NCI-H1417 (cell line): ENCODE data around the gene IREB2.

Experiments
- DNase-seq, 3 experiments: peaks; one replicate each; lab custom pipeline; 2025; lab: John Stamatoyannopoulos, UW

Gene IREB2

GRCh38 chr15:78550815-78551214 is 112.8 kb downstream of the IREB2 start:
- DNase-seq, result no peak
